ENCODE data around the gene FAF2. TPM values are rescaled to one million over a fixed set of nuclear protein-coding genes. Genes with fewer than 3 reads are reported as not detected.

Gene FAF2
- total and polyA plus RNA-seq, 2 donors (not counting 3 experiments of a cell fraction or from before 2014, with no cell fraction given), result 27.9 to 43.5 TPM

GRCh38 chr5:176412517-176413254 is 35.5 kb upstream of the FAF2 start:
- H3K9me1 ChIP-seq (replicated peaks; ENCODE audit: control insufficient read depth, extremely low read depth, insufficient read depth, low read length), result no peaks in the 10 kb centered on the region
- H3K4me1 ChIP-seq (ENCODE audit: control insufficient read depth, extremely low read depth, insufficient read depth, low read length), result peaks cover 12% of the 10 kb centered on the region
- peaks cover 2 to 3% of the 10 kb centered on the region in 2 experiments for H3K36me3 ChIP-seq (ENCODE audit: control insufficient read depth in 2 of 2, extremely low read depth in 1 of 2, insufficient read depth in 2 of 2, low read length in 2 of 2)
- H3K79me2 ChIP-seq (ENCODE audit: control insufficient read depth, insufficient read depth, low read length), result peaks cover 15% of the 10 kb centered on the region
- intact Hi-C loops (cut with micrococcal nuclease), result no loop called here
- no peak for TF ChIP-seq CTCF (IDR thresholded peaks at IDR 0.05; ENCODE audit: extremely low read depth in 1 of 2, insufficient read depth in 1 of 2, low read depth in 1 of 2, low read length in 2 of 2)
- TF ChIP-seq POLR2AphosphoS5 (IDR thresholded peaks at IDR 0.05; ENCODE audit: insufficient read depth, low read depth, low read length), result no peak
- no peak for TF ChIP-seq GATA2 (IDR thresholded peaks at IDR 0.05; ENCODE audit: insufficient read depth, insufficient read length, low read depth, low read length)
- TF ChIP-seq POLR2A (IDR thresholded peaks at IDR 0.05; ENCODE audit: low read depth, low read length), result no peak
- no peak for TF ChIP-seq EZH2 (IDR thresholded peaks at IDR 0.05; ENCODE audit: borderline replicate concordance, low read depth, low read length, severe bottlenecking)
- no peak for TF ChIP-seq JUN (IDR thresholded peaks at IDR 0.05; ENCODE audit: borderline replicate concordance, insufficient read depth, insufficient read length, low read depth)
- no peak for TF ChIP-seq MYC (IDR thresholded peaks at IDR 0.05; ENCODE audit: low read depth, low read length)
- TF ChIP-seq FOS (IDR thresholded peaks at IDR 0.05; ENCODE audit: borderline replicate concordance, insufficient read depth, low read length), result no peak
- no peak for TF ChIP-seq MAX (IDR thresholded peaks at IDR 0.05; ENCODE audit: insufficient read depth, insufficient read length)
- POLR2A ChIA-PET, result no interaction called here
- no TSS peak for BruUV-seq (replicated peaks)
- H3K27me3 ChIP-seq (ENCODE audit: control insufficient read depth in 2 of 2, insufficient read depth in 2 of 2, low read length in 2 of 2), result no peaks in the 10 kb centered on the region
- H3K9ac ChIP-seq (replicated peaks; ENCODE audit: extremely low read depth, insufficient read depth, low read length), result no peak overlapping the region
- dilution Hi-C loops (cut with MboI; ENCODE audit: extremely low pct_ligation_motif_present, low sequenced_read_pairs), result no loop called here
- no peaks in the 10 kb centered on the region for H4K20me1 ChIP-seq (replicated peaks; ENCODE audit: control insufficient read depth, extremely low read depth, insufficient read depth, low read length)
- H3K27ac ChIP-seq (ENCODE audit: insufficient read depth, low read depth, low read length), result no peak overlapping the region
- DNase-seq (ENCODE audit: low read depth, low spot score) (no peak), FAIRE-seq (no peak)
- H3K4me2 ChIP-seq (ENCODE audit: insufficient read depth, low read length), result no peak overlapping the region
- no peak overlapping the region for H2AFZ ChIP-seq (ENCODE audit: low read depth, low read length)
- no peaks in the 10 kb centered on the region for H3K9me3 ChIP-seq (replicated peaks; ENCODE audit: control insufficient read depth, insufficient read depth, low read length)
- CTCF ChIA-PET, result interaction anchor here (1.0 kb wide), 1 partner anchor 683 kb away, joined by 3 read pairs; no protein-coding TSS in a partner anchor
- H3K4me3 ChIP-seq (replicated peaks in 1 of 3; ENCODE audit: insufficient read depth in 1 of 3, low read depth in 1 of 3, low read length in 3 of 3), result no peak overlapping the region

All from endothelial cell of umbilical vein (primary cell).